Liver (tissue), 9 donors: ENCODE results near the gene SERPINA5. TPM values are rescaled to one million over a fixed set of nuclear protein-coding genes. Genes with fewer than 3 reads are reported as not detected.

Experiments
- DNase-seq: peaks from one replicate; pipeline ENCODE4 v3.0.0-alpha.2; 2017; ENCODE audit warnings: low spot score
- H3K27ac ChIP-seq, 2 donors: one replicate each; pipeline ENCODE4 v1.7.0; 2013; ENCODE audit warnings: inconsistent platforms in 2 of 2, low read length in 2 of 2, control low read depth in 1 of 2, low read depth in 1 of 2, mild to moderate bottlenecking in 1 of 2
- H3K27me3 ChIP-seq, 4 donors: one replicate each; pipeline versions ENCODE4 v1.6.1 to v1.7.0; 2013; ENCODE audit warnings: low read length in 3 of 4, inconsistent platforms in 1 of 4, mild to moderate bottlenecking in 1 of 4, moderate library complexity in 1 of 4; ENCODE audit not compliant: control insufficient read depth in 4 of 4, insufficient read depth in 4 of 4
- H3K36me3 ChIP-seq, 4 donors: one replicate each; pipeline versions ENCODE4 v1.6.1 to v1.7.0; 2013; ENCODE audit warnings: low read length in 3 of 4, mild to moderate bottlenecking in 3 of 4, low read depth in 1 of 4, moderate library complexity in 1 of 4; ENCODE audit not compliant: control insufficient read depth in 4 of 4, insufficient read depth in 3 of 4
- H3K4me1 ChIP-seq, 4 donors: one replicate each; pipeline versions ENCODE4 v1.6.1 to v1.7.0; 2013; ENCODE audit warnings: low read length in 3 of 4, mild to moderate bottlenecking in 3 of 4, moderate library complexity in 1 of 4; ENCODE audit not compliant: control insufficient read depth in 4 of 4, insufficient read depth in 4 of 4
- H3K4me3 ChIP-seq, 3 donors: one replicate each; pipeline versions ENCODE4 v1.6.1 to v1.7.0; 2013; ENCODE audit warnings: low read length in 3 of 3, control low read depth in 1 of 3, low read depth in 1 of 3, mild to moderate bottlenecking in 1 of 3
- H3K9ac ChIP-seq, 2 donors: one replicate each; pipeline ENCODE4 v1.7.0; 2013; ENCODE audit warnings: low read length in 2 of 2, mild to moderate bottlenecking in 2 of 2, moderate library complexity in 2 of 2, control low read depth in 1 of 2, low read depth in 1 of 2
- H3K9me3 ChIP-seq, 4 donors: one replicate each; pipeline versions ENCODE4 v1.6.1 to v1.7.0; 2013; ENCODE audit warnings: low read length in 3 of 4; ENCODE audit not compliant: control insufficient read depth in 4 of 4
- ATF3 ChIP-seq: IDR thresholded peaks from 2 replicates; pipeline ENCODE4 v1.6.1; 2016; ENCODE audit warnings: antibody characterized with exemption
- CTCF ChIP-seq: fragments of 150-350 bp; IDR thresholded peaks from 2 replicates; pipeline ENCODE4 v1.5.1; 2017; ENCODE audit warnings: improper control_type of control experiment, low read depth, low read length; ENCODE audit not compliant: missing input control
- EGR1 ChIP-seq, 2 donors: IDR thresholded peaks; 2 replicates each; pipeline ENCODE4 v1.6.1; 2016 to 2018; ENCODE audit warnings: antibody characterized with exemption in 2 of 2, low read depth in 2 of 2
- FOXA1 ChIP-seq: IDR thresholded peaks from 2 replicates; pipeline ENCODE4 v1.6.1; 2016; ENCODE audit warnings: antibody characterized with exemption
- FOXA2 ChIP-seq: IDR thresholded peaks from 2 replicates; pipeline ENCODE4 v1.6.1; 2016; ENCODE audit warnings: antibody characterized with exemption
- GABPA ChIP-seq, 2 donors: IDR thresholded peaks in 1 of 2; conservative IDR thresholded peaks in 1 of 2; 2 replicates each; pipeline ENCODE4 v1.6.1; 2016; ENCODE audit warnings: antibody characterized with exemption in 2 of 2, mild to moderate bottlenecking in 1 of 2, moderate library complexity in 1 of 2
- HNF4A ChIP-seq, 2 donors: conservative IDR thresholded peaks; 2 replicates each; pipeline ENCODE4 v1.6.1; 2016; ENCODE audit warnings: antibody characterized with exemption in 2 of 2, mild to moderate bottlenecking in 2 of 2
- HNF4G ChIP-seq: IDR thresholded peaks from 2 replicates; pipeline ENCODE4 v1.6.1; 2016; ENCODE audit warnings: antibody characterized with exemption
- JUND ChIP-seq, 2 donors: IDR thresholded peaks; 2 replicates each; pipeline ENCODE4 v1.6.1; 2016; ENCODE audit warnings: antibody characterized with exemption in 2 of 2
- MAX ChIP-seq: IDR thresholded peaks from 2 replicates; pipeline ENCODE4 v1.6.1; 2016; ENCODE audit warnings: antibody characterized with exemption
- NR2F2 ChIP-seq: IDR thresholded peaks from 2 replicates; pipeline ENCODE4 v1.6.1; 2016; ENCODE audit warnings: antibody characterized with exemption
- REST ChIP-seq: IDR thresholded peaks from 2 replicates; pipeline ENCODE4 v1.6.1; 2016; ENCODE audit warnings: antibody characterized with exemption, mild to moderate bottlenecking
- RXRA ChIP-seq, 2 donors: IDR thresholded peaks; 2 replicates each; pipeline ENCODE4 v1.6.1; 2017 to 2018; ENCODE audit warnings: antibody characterized with exemption in 2 of 2, mild to moderate bottlenecking in 1 of 2
- SP1 ChIP-seq: IDR thresholded peaks from 2 replicates; pipeline ENCODE4 v1.6.1; 2018; ENCODE audit warnings: antibody characterized with exemption, mild to moderate bottlenecking
- TAF1 ChIP-seq: conservative IDR thresholded peaks from 2 replicates; pipeline ENCODE4 v1.6.1; 2016; ENCODE audit warnings: antibody characterized with exemption, mild to moderate bottlenecking
- ZBTB33 ChIP-seq: IDR thresholded peaks from 2 replicates; pipeline ENCODE4 v1.6.1; 2016; ENCODE audit warnings: antibody characterized with exemption
- WGBS: extraction: QIAGEN DNeasy Blood & Tissue Kit; methylation state at CpG from one replicate; pipeline ENCODE4 v1.1.7; 2013; 5-methylcytosine and 5-hydroxymethylcytosine counted together
- polyA plus RNA-seq, 2 donors: library from polyadenylated mRNA; stranded (reverse) in 1 of 2; unstranded in 1 of 2; fragments of 200-250 nt in 1 of 2; fragments of >200 nt in 1 of 2; fragmentation: Nextera tagmentation in 1 of 2; extraction: Ambion mirVana in 1 of 2; gene quantifications; one replicate each; pipeline versions ENCODE4 v1.2.1 to v1.2.3, GENCODE V29; 2013 to 2015
- total RNA-seq, 2 donors: library from RNA; depleted of rRNA; stranded (reverse); fragments of >200 nt; gene quantifications; one replicate each; pipeline ENCODE4 v1.2.3, GENCODE V29; 2014
- donor health status: healthy.
- donor health status: healthy.
- donor health status: healthy.
- donor health status: healthy.
- donor health status: healthy.

The SERPINA5 gene
- total and polyA plus RNA-seq, 4 donors, result 37.0 to 250 (median 84.0) TPM

GRCh38 chr14:94574336-94574735 is 6.9 kb upstream of the SERPINA5 start:
- 89% methylated on average over 3 of the region's 3 CpGs for WGBS
- Histone ChIP-seq H3K4me1 (peaks cover 33 to 63% (median 60%) of the 10 kb centered on the region in 4 donors), H3K36me3 (no peaks in the 10 kb centered on the region), H3K4me3 (no peak overlapping the region), H3K27me3 (no peaks in the 10 kb centered on the region), H3K9ac (no peak overlapping the region), H3K27ac (no peak overlapping the region), H3K9me3 (no peaks in the 10 kb centered on the region)
- no peak for TF ChIP-seq HNF4A (conservative IDR thresholded peaks at IDR 0.05)
- TF ChIP-seq SP1, result no peak
- no peak for TF ChIP-seq FOXA2
- no peak for TF ChIP-seq FOXA1
- TF ChIP-seq ZBTB33, result no peak
- TF ChIP-seq JUND (IDR thresholded peaks at IDR 0.05), result no peak
- no peak for TF ChIP-seq TAF1
- TF ChIP-seq HNF4G, result no peak
- no peak for TF ChIP-seq MAX
- TF ChIP-seq RXRA (IDR thresholded peaks at IDR 0.05), result no peak
- no peak for TF ChIP-seq NR2F2
- no peak for TF ChIP-seq REST
- TF ChIP-seq CTCF, result no peak
- TF ChIP-seq ATF3, result no peak
- no peak for TF ChIP-seq GABPA (IDR thresholded peaks at IDR 0.05 in 1 of 2, conservative IDR thresholded peaks at IDR 0.05 in 1 of 2)
- no peak for TF ChIP-seq EGR1 (IDR thresholded peaks at IDR 0.05; ENCODE audit: low read depth in 2 of 2)
- no peak for DNase-seq
